GM18507 (cell line): Measurements from ENCODE around the gene MAPT.
A peak's percentile ranks its signal among the peaks of the same experiment; 100 is the strongest.
"Not testable (repeated sequence)": the region's sequence is repeated elsewhere in the genome, so short reads cannot be mapped to it uniquely, and the experiment has no call there.

ENCODE experiments used
- DNase-seq: peaks from one replicate; pipeline ENCODE4 v3.0.0; 2011; ENCODE audit warnings: low read depth; ENCODE audit not compliant: insufficient read length; ENCODE audit errors: extremely low spot score
- FAIRE-seq: peaks from 2 replicates; lab custom pipeline; 2011; peaks lifted over from hg19 to GRCh38; lab: Jason Lieb, UNC

Gene MAPT

DNA sequence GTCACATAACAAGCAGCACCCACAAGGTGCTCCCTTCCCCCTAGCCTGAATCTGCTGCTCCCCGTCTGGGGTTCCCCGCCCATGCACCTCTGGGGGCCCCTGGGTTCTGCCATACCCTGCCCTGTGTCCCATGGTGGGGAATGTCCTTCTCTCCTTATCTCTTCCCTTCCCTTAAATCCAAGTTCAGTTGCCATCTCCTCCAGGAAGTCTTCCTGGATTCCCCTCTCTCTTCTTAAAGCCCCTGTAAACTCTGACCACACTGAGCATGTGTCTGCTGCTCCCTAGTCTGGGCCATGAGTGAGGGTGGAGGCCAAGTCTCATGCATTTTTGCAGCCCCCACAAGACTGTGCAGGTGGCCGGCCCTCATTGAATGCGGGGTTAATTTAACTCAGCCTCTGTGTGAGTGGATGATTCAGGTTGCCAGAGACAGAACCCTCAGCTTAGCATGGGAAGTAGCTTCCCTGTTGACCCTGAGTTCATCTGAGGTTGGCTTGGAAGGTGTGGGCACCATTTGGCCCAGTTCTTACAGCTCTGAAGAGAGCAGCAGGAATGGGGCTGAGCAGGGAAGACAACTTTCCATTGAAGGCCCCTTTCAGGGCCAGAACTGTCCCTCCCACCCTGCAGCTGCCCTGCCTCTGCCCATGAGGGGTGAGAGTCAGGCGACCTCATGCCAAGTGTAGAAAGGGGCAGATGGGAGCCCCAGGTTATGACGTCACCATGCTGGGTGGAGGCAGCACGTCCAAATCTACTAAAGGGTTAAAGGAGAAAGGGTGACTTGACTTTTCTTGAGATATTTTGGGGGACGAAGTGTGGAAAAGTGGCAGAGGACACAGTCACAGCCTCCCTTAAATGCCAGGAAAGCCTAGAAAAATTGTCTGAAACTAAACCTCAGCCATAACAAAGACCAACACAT, 104.9 kb downstream of the MAPT start, which contains the start of gene STH:
TSS of gene STH (plus strand) at position 264 of the 913 bp plus-strand sequence. CDS start at position 294, 30 bp downstream.
- DNase-seq: no peak
- FAIRE-seq: no peak

- FAIRE-seq (no peak), DNase-seq (no peak)
Measured at GRCh38 chr17:45999900-46000290, 105.5 kb downstream of the MAPT start.

GRCh38 chr17:46000292-46000691, 105.9 kb downstream of the MAPT start:
- DNase-seq (no peak), FAIRE-seq (no peak)

DNA sequence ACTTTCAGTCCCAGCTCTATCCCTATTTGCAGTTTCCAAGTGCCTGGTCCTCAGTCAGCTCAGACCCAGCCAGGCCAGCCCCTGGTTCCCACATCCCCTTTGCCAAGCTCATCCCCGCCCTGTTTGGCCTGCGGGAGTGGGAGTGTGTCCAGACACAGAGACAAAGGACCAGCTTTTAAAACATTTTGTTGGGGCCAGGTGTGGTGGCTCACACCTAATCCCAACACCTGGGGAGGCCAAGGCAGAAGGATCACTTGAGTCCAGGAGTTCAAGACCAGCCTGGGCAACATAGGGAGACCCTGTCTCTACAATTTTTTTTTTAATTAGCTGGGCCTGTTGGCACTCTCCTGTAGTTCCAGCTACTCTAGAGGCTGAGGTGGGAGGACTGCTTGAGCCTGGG, 106.4 kb downstream of the MAPT start:
- DNase-seq: no peak
- no peak for FAIRE-seq

DNA sequence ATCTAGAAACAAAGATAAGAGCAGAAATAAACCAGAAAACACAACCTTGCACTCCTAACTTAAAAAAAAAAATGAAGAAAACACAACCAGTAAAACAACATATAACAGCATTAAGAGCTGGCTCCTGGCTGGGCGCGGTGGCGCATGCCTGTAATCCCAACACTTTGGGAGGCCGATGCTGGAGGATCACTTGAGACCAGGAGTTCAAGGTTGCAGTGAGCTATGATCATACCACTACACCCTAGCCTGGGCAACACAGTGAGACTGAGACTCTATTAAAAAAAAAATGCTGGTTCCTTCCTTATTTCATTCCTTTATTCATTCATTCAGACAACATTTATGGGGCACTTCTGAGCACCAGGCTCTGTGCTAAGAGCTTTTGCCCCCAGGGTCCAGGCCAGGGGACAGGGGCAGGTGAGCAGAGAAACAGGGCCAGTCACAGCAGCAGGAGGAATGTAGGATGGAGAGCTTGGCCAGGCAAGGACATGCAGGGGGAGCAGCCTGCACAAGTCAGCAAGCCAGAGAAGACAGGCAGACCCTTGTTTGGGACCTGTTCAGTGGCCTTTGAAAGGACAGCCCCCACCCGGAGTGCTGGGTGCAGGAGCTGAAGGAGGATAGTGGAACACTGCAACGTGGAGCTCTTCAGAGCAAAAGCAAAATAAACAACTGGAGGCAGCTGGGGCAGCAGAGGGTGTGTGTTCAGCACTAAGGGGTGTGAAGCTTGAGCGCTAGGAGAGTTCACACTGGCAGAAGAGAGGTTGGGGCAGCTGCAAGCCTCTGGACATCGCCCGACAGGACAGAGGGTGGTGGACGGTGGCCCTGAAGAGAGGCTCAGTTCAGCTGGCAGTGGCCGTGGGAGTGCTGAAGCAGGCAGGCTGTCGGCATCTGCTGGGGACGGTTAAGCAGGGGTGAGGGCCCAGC, 107.3 kb downstream of the MAPT start:
- no peak for DNase-seq

GRCh38 chr17:46002311-46002972, 108.1 kb downstream of the MAPT start:
- peak; percentile 96 for FAIRE-seq

More for the DNA sequence above, 107.3 kb downstream of the MAPT start:
- no peak for FAIRE-seq

DNA sequence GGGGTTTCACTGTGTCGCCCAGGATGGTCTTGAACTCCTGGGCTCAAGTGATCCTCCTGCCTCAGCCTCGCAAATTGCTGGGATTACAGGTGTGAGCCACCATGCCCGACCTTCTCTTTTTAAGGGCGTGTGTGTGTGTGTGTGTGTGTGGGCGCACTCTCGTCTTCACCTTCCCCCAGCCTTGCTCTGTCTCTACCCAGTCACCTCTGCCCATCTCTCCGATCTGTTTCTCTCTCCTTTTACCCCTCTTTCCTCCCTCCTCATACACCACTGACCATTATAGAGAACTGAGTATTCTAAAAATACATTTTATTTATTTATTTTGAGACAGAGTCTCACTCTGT, 108.6 kb downstream of the MAPT start:
- FAIRE-seq (no peak), DNase-seq (no peak)

More at GRCh38 chr17:46002311-46002972, 108.1 kb downstream of the MAPT start:
- DNase-seq: peak; percentile 55

- DNase-seq: no peak
- no peak for FAIRE-seq
Measured at GRCh38 chr17:46003907-46004748, 109.8 kb downstream of the MAPT start.

GRCh38 chr17:46006082-46006481, 111.7 kb downstream of the MAPT start:
- FAIRE-seq, DNase-seq: not testable (repeated sequence)

DNA sequence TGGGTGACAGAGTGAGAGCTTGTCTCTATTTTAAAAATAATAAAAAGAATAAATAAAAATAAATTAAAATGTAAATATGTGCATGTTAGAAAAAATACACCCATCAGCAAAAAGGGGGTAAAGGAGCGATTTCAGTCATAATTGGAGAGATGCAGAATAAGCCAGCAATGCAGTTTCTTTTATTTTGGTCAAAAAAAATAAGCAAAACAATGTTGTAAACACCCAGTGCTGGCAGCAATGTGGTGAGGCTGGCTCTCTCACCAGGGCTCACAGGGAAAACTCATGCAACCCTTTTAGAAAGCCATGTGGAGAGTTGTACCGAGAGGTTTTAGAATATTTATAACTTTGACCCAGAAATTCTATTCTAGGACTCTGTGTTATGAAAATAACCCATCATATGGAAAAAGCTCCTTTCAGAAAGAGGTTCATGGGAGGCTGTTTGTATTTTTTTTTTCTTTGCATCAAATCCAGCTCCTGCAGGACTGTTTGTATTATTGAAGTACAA, 113.2 kb downstream of the MAPT start:
- no peak for DNase-seq

GRCh38 chr17:46008591-46008990, 114.2 kb downstream of the MAPT start:
- no peak for FAIRE-seq

More for the DNA sequence above, 113.2 kb downstream of the MAPT start:
- FAIRE-seq: no peak

DNA sequence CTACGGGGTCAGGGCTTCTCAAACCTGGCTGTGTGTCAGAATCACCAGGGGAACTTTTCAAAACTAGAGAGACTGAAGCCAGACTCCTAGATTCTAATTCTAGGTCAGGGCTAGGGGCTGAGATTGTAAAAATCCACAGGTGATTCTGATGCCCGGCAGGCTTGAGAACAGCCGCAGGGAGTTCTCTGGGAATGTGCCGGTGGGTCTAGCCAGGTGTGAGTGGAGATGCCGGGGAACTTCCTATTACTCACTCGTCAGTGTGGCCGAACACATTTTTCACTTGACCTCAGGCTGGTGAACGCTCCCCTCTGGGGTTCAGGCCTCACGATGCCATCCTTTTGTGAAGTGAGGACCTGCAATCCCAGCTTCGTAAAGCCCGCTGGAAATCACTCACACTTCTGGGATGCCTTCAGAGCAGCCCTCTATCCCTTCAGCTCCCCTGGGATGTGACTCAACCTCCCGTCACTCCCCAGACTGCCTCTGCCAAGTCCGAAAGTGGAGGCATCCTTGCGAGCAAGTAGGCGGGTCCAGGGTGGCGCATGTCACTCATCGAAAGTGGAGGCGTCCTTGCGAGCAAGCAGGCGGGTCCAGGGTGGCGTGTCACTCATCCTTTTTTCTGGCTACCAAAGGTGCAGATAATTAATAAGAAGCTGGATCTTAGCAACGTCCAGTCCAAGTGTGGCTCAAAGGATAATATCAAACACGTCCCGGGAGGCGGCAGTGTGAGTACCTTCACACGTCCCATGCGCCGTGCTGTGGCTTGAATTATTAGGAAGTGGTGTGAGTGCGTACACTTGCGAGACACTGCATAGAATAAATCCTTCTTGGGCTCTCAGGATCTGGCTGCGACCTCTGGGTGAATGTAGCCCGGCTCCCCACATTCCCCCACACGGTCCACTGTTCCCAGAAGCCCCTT, 115.6 kb downstream of the MAPT start:
- DNase-seq (no peak), FAIRE-seq (no peak)

More at GRCh38 chr17:46008591-46008990, 114.2 kb downstream of the MAPT start:
- DNase-seq: no peak

DNA sequence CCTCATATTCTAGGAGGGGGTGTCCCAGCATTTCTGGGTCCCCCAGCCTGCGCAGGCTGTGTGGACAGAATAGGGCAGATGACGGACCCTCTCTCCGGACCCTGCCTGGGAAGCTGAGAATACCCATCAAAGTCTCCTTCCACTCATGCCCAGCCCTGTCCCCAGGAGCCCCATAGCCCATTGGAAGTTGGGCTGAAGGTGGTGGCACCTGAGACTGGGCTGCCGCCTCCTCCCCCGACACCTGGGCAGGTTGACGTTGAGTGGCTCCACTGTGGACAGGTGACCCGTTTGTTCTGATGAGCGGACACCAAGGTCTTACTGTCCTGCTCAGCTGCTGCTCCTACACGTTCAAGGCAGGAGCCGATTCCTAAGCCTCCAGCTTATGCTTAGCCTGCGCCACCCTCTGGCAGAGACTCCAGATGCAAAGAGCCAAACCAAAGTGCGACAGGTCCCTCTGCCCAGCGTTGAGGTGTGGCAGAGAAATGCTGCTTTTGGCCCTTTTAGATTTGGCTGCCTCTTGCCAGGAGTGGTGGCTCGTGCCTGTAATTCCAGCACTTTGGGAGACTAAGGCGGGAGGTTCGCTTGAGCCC, 116.3 kb downstream of the MAPT start:
- FAIRE-seq (no peak), DNase-seq (no peak)

- DNase-seq (no peak), FAIRE-seq (no peak)
Measured at GRCh38 chr17:46011711-46012505, 117.6 kb downstream of the MAPT start.

DNA sequence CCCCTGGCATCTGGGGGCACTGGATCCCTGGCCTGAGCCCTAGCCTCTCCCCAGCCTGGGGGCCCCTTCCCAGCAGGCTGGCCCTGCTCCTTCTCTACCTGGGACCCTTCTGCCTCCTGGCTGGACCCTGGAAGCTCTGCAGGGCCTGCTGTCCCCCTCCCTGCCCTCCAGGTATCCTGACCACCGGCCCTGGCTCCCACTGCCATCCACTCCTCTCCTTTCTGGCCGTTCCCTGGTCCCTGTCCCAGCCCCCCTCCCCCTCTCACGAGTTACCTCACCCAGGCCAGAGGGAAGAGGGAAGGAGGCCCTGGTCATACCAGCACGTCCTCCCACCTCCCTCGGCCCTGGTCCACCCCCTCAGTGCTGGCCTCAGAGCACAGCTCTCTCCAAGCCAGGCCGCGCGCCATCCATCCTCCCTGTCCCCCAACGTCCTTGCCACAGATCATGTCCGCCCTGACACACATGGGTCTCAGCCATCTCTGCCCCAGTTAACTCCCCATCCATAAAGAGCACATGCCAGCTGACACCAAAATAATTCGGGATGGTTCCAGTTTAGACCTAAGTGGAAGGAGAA, 118.2 kb downstream of the MAPT start:
- DNase-seq: no peak
- no peak for FAIRE-seq

DNA sequence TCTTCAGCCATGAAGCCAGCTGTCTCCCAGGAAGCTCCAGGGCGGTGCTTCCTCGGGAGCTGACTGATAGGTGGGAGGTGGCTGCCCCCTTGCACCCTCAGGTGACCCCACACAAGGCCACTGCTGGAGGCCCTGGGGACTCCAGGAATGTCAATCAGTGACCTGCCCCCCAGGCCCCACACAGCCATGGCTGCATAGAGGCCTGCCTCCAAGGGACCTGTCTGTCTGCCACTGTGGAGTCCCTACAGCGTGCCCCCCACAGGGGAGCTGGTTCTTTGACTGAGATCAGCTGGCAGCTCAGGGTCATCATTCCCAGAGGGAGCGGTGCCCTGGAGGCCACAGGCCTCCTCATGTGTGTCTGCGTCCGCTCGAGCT, 118.8 kb downstream of the MAPT start:
- no peak for FAIRE-seq

More for the DNA sequence above, 118.8 kb downstream of the MAPT start:
- no peak for DNase-seq
